Keratinocyte (primary cell): Measurements from ENCODE around the gene TCP11. TPM values are rescaled to one million over a fixed set of nuclear protein-coding genes. Genes with fewer than 3 reads are reported as not detected.

Experiments used
- DNase-seq: peaks from one replicate; pipeline ENCODE4 v3.0.0-alpha.2; 2011; ENCODE audit warnings: low read depth, missing footprints, low spot score
- FAIRE-seq: peaks from 2 replicates; lab custom pipeline; 2011; peaks lifted over from hg19 to GRCh38; lab: Jason Lieb, UNC
- H2AFZ ChIP-seq: 2 replicates; pipeline ENCODE4 v1.6.0; 2012; ENCODE audit warnings: low read length, control low read depth, inconsistent platforms; ENCODE audit not compliant: control insufficient read depth
- H3K27ac ChIP-seq: 2 replicates; pipeline ENCODE4 v1.5.1; 2011; ENCODE audit warnings: low read length; ENCODE audit not compliant: control insufficient read depth, insufficient read depth
- H3K27me3 ChIP-seq: 3 replicates; pipeline ENCODE4 v1.6.0; 2011; ENCODE audit warnings: low read length; ENCODE audit not compliant: control insufficient read depth, insufficient read depth; ENCODE audit errors: extremely low read depth
- H3K36me3 ChIP-seq, 2 experiments: 2 replicates in 1 of 2; 3 replicates in 1 of 2; pipeline ENCODE4 v1.5.1; 2011; ENCODE audit warnings: low read length in 2 of 2, mild to moderate bottlenecking in 1 of 2; ENCODE audit not compliant: control insufficient read depth in 2 of 2, insufficient read depth in 2 of 2; ENCODE audit errors: extremely low read depth in 1 of 2
- H3K4me1 ChIP-seq: 3 replicates; pipeline ENCODE4 v1.5.1; 2011; ENCODE audit warnings: low read length; ENCODE audit not compliant: control insufficient read depth, insufficient read depth; ENCODE audit errors: extremely low read depth
- H3K4me2 ChIP-seq: 3 replicates; pipeline ENCODE4 v1.6.0; 2011; ENCODE audit warnings: low read depth, low read length; ENCODE audit not compliant: control insufficient read depth, insufficient read depth; ENCODE audit errors: extremely low read depth
- H3K4me3 ChIP-seq, 3 experiments: fragments of 200-600 bp in 1 of 3; sonication (generic) in 1 of 3; 2 replicates in 2 of 3; 3 replicates in 1 of 3; pipeline ENCODE4 v1.5.1; 2011 to 2016; ENCODE audit warnings: low read length in 3 of 3, mild to moderate bottlenecking in 3 of 3, control low read depth in 2 of 3, inconsistent platforms in 1 of 3, low read depth in 1 of 3, mixed read lengths in 1 of 3, mixed run types in 1 of 3, moderate library complexity in 1 of 3; ENCODE audit not compliant: control insufficient read depth in 2 of 3, insufficient read depth in 2 of 3; ENCODE audit errors: extremely low read depth in 1 of 3
- H3K79me2 ChIP-seq: 2 replicates; pipeline ENCODE4 v1.6.0; 2012; ENCODE audit warnings: low read length; ENCODE audit not compliant: control insufficient read depth, insufficient read depth
- H3K9ac ChIP-seq: 3 replicates; pipeline ENCODE4 v1.6.0; 2011; ENCODE audit warnings: low read length; ENCODE audit not compliant: control insufficient read depth, insufficient read depth; ENCODE audit errors: extremely low read depth
- H3K9me1 ChIP-seq: 3 replicates; pipeline ENCODE4 v1.6.0; 2011; ENCODE audit warnings: low read length; ENCODE audit not compliant: control insufficient read depth, insufficient read depth; ENCODE audit errors: extremely low read depth
- H3K9me3 ChIP-seq: 2 replicates; pipeline ENCODE4 v1.5.1; 2012; ENCODE audit warnings: low read depth, low read length; ENCODE audit not compliant: control insufficient read depth
- H4K20me1 ChIP-seq: 3 replicates; pipeline ENCODE4 v1.6.0; 2011; ENCODE audit warnings: low read length; ENCODE audit not compliant: control insufficient read depth, insufficient read depth; ENCODE audit errors: extremely low read depth
- EZH2 ChIP-seq: IDR thresholded peaks from one replicate; pipeline ENCODE4 v1.6.1; 2012; ENCODE audit warnings: inconsistent platforms, mild to moderate bottlenecking, low read length, moderate library complexity
- dilution Hi-C: fragments of 300-500 bp; cut with MboI; formaldehyde crosslinking; loops from one replicate; pipeline ENCODE4 v1.7.0; 2020; ENCODE audit warnings: low sequenced_read_pairs; ENCODE audit not compliant: extremely low pct_ligation_motif_present
- polyA plus RNA-seq, 5 experiments: library from polyadenylated mRNA; depleted of rRNA in 3 of 5; stranded (reverse) in 3 of 5; stranded (forward) in 1 of 5; unstranded in 1 of 5; fragments of >200 nt; gene quantifications; 1 replicate in 1 of 5; 2 replicates in 3 of 5; 3 replicates in 1 of 5; pipeline versions ENCODE4 v1.2.1 to v1.2.3, GENCODE V29; 2011 to 2012; ENCODE audit warnings: missing spikeins in 2 of 5, low read depth in 1 of 5, low replicate concordance in 1 of 5
- TF ChIP-seq, protein P1 (sequence below), 3 experiments: IDR thresholded peaks in 1 of 3; conservative IDR thresholded peaks in 1 of 3; optimal IDR thresholded peaks in 1 of 3; 2 replicates in 2 of 3; 3 replicates in 1 of 3; pipeline versions ENCODE3 to v1.5.1; 2011; ENCODE audit warnings: low read length in 3 of 3, mild to moderate bottlenecking in 3 of 3, moderate library complexity in 2 of 3, control low read depth in 1 of 3, inconsistent platforms in 1 of 3; ENCODE audit not compliant: insufficient read depth in 2 of 3; ENCODE audit errors: extremely low read depth in 1 of 3

Gene TCP11
- polyA plus RNA-seq, 1 donor (not counting 4 experiments of a cell fraction or from before 2014, with no cell fraction given), result not detected

DNA sequence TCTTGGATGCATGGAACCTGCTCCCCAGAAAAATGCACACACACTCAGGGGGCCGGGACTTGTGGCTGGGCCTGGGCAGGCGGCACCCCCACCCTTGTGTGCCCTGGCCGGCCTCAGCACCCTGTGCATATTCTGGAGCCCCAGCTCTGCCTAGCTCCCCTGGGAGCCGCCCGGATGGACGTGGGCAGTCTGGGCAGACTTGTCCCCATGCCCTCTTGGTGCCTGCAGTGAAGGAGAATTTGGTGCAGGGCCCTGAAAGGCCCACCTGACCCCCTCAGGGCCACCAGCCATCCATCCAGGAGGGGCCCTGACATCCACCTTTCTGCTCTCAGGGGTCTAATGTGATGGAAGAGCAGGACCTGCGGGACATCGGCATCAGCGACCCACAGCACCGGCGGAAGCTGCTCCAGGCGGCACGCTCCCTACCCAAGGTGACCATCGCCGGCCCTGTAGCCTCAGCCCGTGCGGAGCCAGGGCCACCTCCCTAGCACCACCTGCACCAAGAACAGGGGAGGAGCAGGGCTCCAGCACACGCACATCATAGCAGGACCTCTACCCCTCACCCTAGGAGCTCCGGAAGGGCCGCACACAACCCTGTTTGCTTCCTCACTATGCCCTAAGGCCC is 62.8 kb downstream of the TCP11 start:
- no peak for FAIRE-seq
- Histone ChIP-seq H2AFZ (no peak overlapping the region), H3K79me2 (no peaks in the 10 kb centered on the region), H3K9me3 (no peaks in the 10 kb centered on the region), H4K20me1 (no peaks in the 10 kb centered on the region), H3K27ac (no peak overlapping the region), H3K4me3 (no peak overlapping the region), H3K4me1 (peaks cover 49% of the 10 kb centered on the region), H3K9me1 (peaks cover 2% of the 10 kb centered on the region), H3K36me3 (peaks cover 3 to 4% of the 10 kb centered on the region in 2 experiments), H3K4me2 (no peak overlapping the region), H3K9ac (no peak overlapping the region), H3K27me3 (no peaks in the 10 kb centered on the region)
- dilution Hi-C loops, result no loop called here
- TF ChIP-seq EZH2, result no peak
- TF ChIP-seq, protein P1, sequence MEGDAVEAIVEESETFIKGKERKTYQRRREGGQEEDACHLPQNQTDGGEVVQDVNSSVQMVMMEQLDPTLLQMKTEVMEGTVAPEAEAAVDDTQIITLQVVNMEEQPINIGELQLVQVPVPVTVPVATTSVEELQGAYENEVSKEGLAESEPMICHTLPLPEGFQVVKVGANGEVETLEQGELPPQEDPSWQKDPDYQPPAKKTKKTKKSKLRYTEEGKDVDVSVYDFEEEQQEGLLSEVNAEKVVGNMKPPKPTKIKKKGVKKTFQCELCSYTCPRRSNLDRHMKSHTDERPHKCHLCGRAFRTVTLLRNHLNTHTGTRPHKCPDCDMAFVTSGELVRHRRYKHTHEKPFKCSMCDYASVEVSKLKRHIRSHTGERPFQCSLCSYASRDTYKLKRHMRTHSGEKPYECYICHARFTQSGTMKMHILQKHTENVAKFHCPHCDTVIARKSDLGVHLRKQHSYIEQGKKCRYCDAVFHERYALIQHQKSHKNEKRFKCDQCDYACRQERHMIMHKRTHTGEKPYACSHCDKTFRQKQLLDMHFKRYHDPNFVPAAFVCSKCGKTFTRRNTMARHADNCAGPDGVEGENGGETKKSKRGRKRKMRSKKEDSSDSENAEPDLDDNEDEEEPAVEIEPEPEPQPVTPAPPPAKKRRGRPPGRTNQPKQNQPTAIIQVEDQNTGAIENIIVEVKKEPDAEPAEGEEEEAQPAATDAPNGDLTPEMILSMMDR (optimal IDR thresholded peaks at IDR 0.05 in 1 of 3, IDR thresholded peaks at IDR 0.05 in 1 of 3, conservative IDR thresholded peaks at IDR 0.05 in 1 of 3; ENCODE audit: extremely low read depth in 1 of 3, insufficient read depth in 2 of 3, low read length in 3 of 3), result no peak
- DNase-seq, result no peak

DNA sequence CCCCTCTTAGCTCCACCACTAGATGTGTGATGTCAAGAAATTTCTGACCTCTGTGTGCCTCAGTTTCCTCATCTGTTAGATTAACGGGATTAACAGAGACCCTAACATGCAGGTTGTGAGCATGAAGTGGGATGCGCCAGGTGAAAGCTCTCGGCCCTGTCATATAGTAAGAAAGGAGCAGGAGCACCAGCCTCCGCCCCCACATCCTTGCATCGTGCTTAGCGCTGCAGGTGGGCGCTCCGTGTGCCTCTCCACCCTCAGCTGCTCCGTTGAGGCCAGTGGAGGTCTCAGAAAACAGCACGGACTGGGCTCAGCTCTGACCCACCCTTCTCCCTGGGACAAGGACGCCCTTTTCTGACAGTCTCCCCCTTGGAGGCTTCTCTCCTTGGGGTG is 63.4 kb downstream of the TCP11 start:
- FAIRE-seq (no peak), DNase-seq (no peak)
- Histone ChIP-seq H3K27me3 (no peaks in the 10 kb centered on the region), H3K79me2 (no peaks in the 10 kb centered on the region), H2AFZ (no peak overlapping the region), H3K27ac (peak overlapping the region; percentile 35), H3K9ac (peak overlapping the region; percentile 13), H3K9me1 (peaks cover 2% of the 10 kb centered on the region), H4K20me1 (no peaks in the 10 kb centered on the region), H3K4me3 (no peak overlapping the region), H3K4me1 (peaks cover 49% of the 10 kb centered on the region), H3K4me2 (peak overlapping the region; percentile 63), H3K36me3 (peaks cover 2 to 4% of the 10 kb centered on the region in 2 experiments), H3K9me3 (no peaks in the 10 kb centered on the region)
- dilution Hi-C loops, result no loop called here
- TF ChIP-seq, protein P1 (optimal IDR thresholded peaks at IDR 0.05 in 1 of 3, IDR thresholded peaks at IDR 0.05 in 1 of 3, conservative IDR thresholded peaks at IDR 0.05 in 1 of 3; ENCODE audit: extremely low read depth in 1 of 3, insufficient read depth in 2 of 3, low read length in 3 of 3), result no peak
- no peak for TF ChIP-seq EZH2
